ENCODE measurements around the gene GBX1. TPM values are rescaled to one million over a fixed set of nuclear protein-coding genes. Genes with fewer than 3 reads are reported as not detected.

The GBX1 gene
- total RNA-seq, 1 experiment from 2014 or later = not detected

DNA sequence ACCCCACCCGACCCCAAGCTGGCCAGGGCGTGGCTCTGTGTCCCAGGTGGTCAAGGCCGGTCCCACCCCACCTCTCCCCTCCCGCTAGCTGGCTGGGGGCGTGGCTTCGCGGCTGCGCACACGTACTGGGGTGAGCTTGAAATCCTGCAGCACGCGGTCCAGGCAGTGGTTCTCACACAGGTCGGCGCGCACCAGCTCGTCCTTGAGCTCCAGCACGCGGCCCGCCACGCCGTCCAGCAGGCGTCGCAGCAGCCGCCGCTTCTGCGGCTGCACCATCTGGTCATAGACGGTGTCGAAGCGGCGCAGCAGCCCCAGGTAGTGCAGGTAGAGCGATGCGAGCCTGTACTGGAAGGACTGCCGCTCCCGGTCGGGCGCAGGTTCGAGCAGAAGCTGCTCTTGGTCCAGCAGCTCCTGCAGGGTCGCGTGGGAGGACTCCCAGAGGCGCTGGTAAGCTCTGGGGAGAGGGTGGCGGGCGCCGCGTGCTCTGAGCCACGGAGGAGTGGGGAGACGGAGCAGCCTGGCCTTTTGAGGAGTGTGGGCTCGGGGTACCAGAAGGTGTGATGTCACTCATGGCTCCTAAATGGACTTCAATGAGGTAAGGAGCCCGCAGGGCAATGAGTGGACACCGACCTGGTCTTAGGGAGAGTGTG lies 37.0 kb upstream of the GBX1 start:
- no peak overlapping the region for H3K4me3 ChIP-seq (ENCODE audit: low read depth, low read length)
- Mint-ChIP-seq H3K36me3 (ENCODE audit: insufficient read depth, unreplicated experiment) (peaks cover 1% of the 10 kb centered on the region), H3K9me3 (ENCODE audit: unreplicated experiment) (no peaks in the 10 kb centered on the region), H3K4me3 (ENCODE audit: unreplicated experiment) (no peak overlapping the region), H3K4me1 (ENCODE audit: low read depth, unreplicated experiment) (no peaks in the 10 kb centered on the region), H3K27ac (ENCODE audit: unreplicated experiment) (no peak overlapping the region), H3K27me3 (ENCODE audit: insufficient read depth, unreplicated experiment) (peaks cover 20% of the 10 kb centered on the region)
- H3K4me1 ChIP-seq = no peaks in the 10 kb centered on the region
- CTCF ChIA-PET = no interaction called here
- DNase-seq = no peak
- BruUV-seq (replicated peaks) = no TSS peak
- H3K36me3 ChIP-seq (ENCODE audit: control insufficient read depth, insufficient read depth, low read length) = no peaks in the 10 kb centered on the region
- TF ChIP-seq CTCF (IDR thresholded peaks at IDR 0.05; ENCODE audit: insufficient read depth in 1 of 2, low read depth in 1 of 2, low read length in 1 of 2, severe bottlenecking in 1 of 2, unreplicated experiment in 1 of 2) = no peak
- intact Hi-C loops (cut with micrococcal nuclease; ENCODE audit: unreplicated experiment) = no loop called here
- H3K27me3 ChIP-seq (replicated peaks; ENCODE audit: control insufficient read depth, insufficient read depth, low read length) = no peaks in the 10 kb centered on the region; the same call in 1 of the 2 replicates
- no peaks in the 10 kb centered on the region for H3K9me3 ChIP-seq
- POLR2A ChIA-PET = no interaction called here

DNA sequence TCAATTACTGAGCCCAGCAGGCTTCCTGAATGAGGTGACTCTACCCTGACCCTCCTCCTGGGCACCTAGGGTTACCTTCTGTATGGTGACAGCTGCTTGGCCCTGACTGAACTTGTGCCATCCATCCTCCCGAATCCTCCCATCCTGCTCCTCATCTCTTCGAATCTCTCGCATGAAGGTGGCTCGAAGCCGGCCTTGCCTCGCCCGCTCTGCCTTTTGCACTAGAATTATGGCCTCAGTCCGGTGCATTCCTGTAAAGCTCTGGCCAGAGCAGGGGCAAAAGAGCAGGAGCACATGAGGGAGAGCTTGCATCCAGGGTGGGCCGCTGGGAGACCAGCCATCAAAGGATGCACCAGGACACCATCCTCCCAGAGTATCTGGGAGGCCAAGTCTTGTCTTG lies 35.3 kb upstream of the GBX1 start:
- ChIA-PET CTCF (no interaction called here), POLR2A (no interaction called here)
- Mint-ChIP-seq H3K36me3 (ENCODE audit: insufficient read depth, unreplicated experiment) (no peaks in the 10 kb centered on the region), H3K4me1 (ENCODE audit: low read depth, unreplicated experiment) (no peaks in the 10 kb centered on the region), H3K27ac (ENCODE audit: unreplicated experiment) (no peak overlapping the region), H3K9me3 (ENCODE audit: unreplicated experiment) (no peaks in the 10 kb centered on the region), H3K27me3 (ENCODE audit: insufficient read depth, unreplicated experiment) (peaks cover 20% of the 10 kb centered on the region), H3K4me3 (ENCODE audit: unreplicated experiment) (no peak overlapping the region)
- no peak overlapping the region for H3K4me3 ChIP-seq (ENCODE audit: low read depth, low read length)
- H3K27me3 ChIP-seq (replicated peaks; ENCODE audit: control insufficient read depth, insufficient read depth, low read length) = no peaks in the 10 kb centered on the region; the same call in 1 of the 2 replicates
- intact Hi-C loops (cut with micrococcal nuclease; ENCODE audit: unreplicated experiment) = no loop called here
- no peak for DNase-seq
- no peaks in the 10 kb centered on the region for H3K36me3 ChIP-seq (ENCODE audit: control insufficient read depth, insufficient read depth, low read length)
- H3K4me1 ChIP-seq = no peaks in the 10 kb centered on the region
- no peak for TF ChIP-seq CTCF (IDR thresholded peaks at IDR 0.05; ENCODE audit: insufficient read depth in 1 of 2, low read depth in 1 of 2, low read length in 1 of 2, severe bottlenecking in 1 of 2, unreplicated experiment in 1 of 2)
- no peaks in the 10 kb centered on the region for H3K9me3 ChIP-seq
- BruUV-seq (replicated peaks) = no TSS peak

DNA sequence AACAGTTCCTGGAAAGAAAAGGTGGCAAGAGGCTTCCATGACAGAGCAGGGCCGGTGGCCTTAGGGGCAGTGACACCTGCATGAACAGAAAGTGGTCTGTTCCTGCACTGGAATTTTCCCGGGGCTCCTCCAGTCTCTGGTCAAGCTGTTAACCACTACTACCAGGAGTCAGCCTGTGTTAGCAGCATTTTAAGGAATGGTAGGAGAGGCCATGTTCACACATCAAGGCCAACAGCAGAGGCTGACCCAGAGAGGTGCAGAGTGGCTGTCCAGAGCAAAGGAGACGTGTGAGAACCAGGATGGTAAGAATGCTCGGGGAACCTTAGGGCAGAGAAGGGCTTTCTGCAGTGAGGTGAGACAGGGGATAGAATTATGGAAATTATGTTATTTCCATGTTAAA lies 34.3 kb upstream of the GBX1 start:
- Histone ChIP-seq H3K36me3 (ENCODE audit: control insufficient read depth, insufficient read depth, low read length) (no peaks in the 10 kb centered on the region), H3K4me1 (no peaks in the 10 kb centered on the region), H3K27me3 (replicated peaks; ENCODE audit: control insufficient read depth, insufficient read depth, low read length) (no peaks in the 10 kb centered on the region; the same call in 1 of the 2 replicates), H3K9me3 (no peaks in the 10 kb centered on the region), H3K4me3 (ENCODE audit: low read depth, low read length) (no peak overlapping the region)
- POLR2A ChIA-PET = no interaction called here
- Mint-ChIP-seq H3K27me3 (ENCODE audit: insufficient read depth, unreplicated experiment) (peaks cover 20% of the 10 kb centered on the region), H3K4me3 (ENCODE audit: unreplicated experiment) (no peak overlapping the region), H3K9me3 (ENCODE audit: unreplicated experiment) (no peaks in the 10 kb centered on the region), H3K4me1 (ENCODE audit: low read depth, unreplicated experiment) (no peaks in the 10 kb centered on the region), H3K36me3 (ENCODE audit: insufficient read depth, unreplicated experiment) (no peaks in the 10 kb centered on the region), H3K27ac (ENCODE audit: unreplicated experiment) (no peak overlapping the region)
- intact Hi-C loops (cut with micrococcal nuclease; ENCODE audit: unreplicated experiment) = no loop called here
- no peak for TF ChIP-seq CTCF (IDR thresholded peaks at IDR 0.05; ENCODE audit: insufficient read depth in 1 of 2, low read depth in 1 of 2, low read length in 1 of 2, severe bottlenecking in 1 of 2, unreplicated experiment in 1 of 2)
- no TSS peak for BruUV-seq (replicated peaks)
- CTCF ChIA-PET = no interaction called here
- DNase-seq = no peak
